NT2/D1 (cell line): Measurements from ENCODE around the gene PAN3.

Source experiments
- DNase-seq: peaks from one replicate; pipeline ENCODE4 v3.0.0-alpha.2; 2011; ENCODE audit warnings: low read depth, low spot score
- H3K27me3 ChIP-seq: 2 replicates; pipeline ENCODE4 v1.6.0; 2011; ENCODE audit warnings: mild to moderate bottlenecking; ENCODE audit not compliant: insufficient read length, insufficient read depth
- H3K36me3 ChIP-seq: 2 replicates; pipeline ENCODE4 v1.6.1; 2011; ENCODE audit warnings: mild to moderate bottlenecking, low read length, mixed read lengths; ENCODE audit not compliant: insufficient read depth, insufficient read length
- H3K4me1 ChIP-seq: 2 replicates; pipeline ENCODE4 v1.5.1; 2011; ENCODE audit not compliant: insufficient read depth, insufficient read length
- H3K4me3 ChIP-seq: 2 replicates; pipeline ENCODE4 v1.5.1; 2011; ENCODE audit warnings: low read depth; ENCODE audit not compliant: insufficient read length
- H3K9ac ChIP-seq: 2 replicates; pipeline ENCODE4 v1.6.0; 2011; ENCODE audit warnings: low read depth; ENCODE audit not compliant: insufficient read length
- H3K9me3 ChIP-seq: 2 replicates; pipeline ENCODE4 v1.5.1; 2011; ENCODE audit warnings: mild to moderate bottlenecking, low read length; ENCODE audit not compliant: insufficient read depth
- SUZ12 ChIP-seq: IDR thresholded peaks from 2 replicates; pipeline ENCODE4 v1.6.1; 2011; ENCODE audit not compliant: insufficient read length, insufficient read depth; ENCODE audit errors: extremely low read depth
- YY1 ChIP-seq: IDR thresholded peaks from 2 replicates; pipeline ENCODE4 v1.6.1; 2011; ENCODE audit not compliant: insufficient read length, insufficient read depth
- ZNF274 ChIP-seq: IDR thresholded peaks from 2 replicates; pipeline ENCODE4 v1.6.1; 2011; ENCODE audit warnings: mild to moderate bottlenecking, low read depth, low read length

PAN3 gene

DNA sequence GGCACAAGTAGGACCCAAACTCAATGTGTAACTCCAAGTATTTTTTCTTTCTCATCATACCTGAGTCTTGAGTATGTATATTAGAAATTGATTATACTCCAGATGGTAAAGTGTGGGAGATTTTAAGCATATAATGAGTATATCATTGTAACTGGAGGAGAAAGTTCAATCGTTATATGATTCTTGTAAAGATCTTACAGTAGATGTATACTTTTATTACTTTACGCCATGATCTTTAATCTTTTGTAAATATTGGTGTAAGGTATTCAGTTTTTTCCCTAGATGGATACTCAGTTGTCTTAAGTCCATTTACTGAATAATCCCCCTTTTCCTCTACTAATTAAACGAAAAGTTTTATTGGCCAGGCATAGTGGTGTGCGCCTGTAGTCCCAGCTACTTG, 25.2 kb downstream of the PAN3 start:
- no peak overlapping the region for H3K9ac ChIP-seq
- peaks cover 2% of the 10 kb centered on the region for H3K4me1 ChIP-seq
- H3K9me3 ChIP-seq = no peaks in the 10 kb centered on the region
- DNase-seq = no peak
- H3K36me3 ChIP-seq = no peaks in the 10 kb centered on the region
- H3K27me3 ChIP-seq = no peaks in the 10 kb centered on the region
- no peak for TF ChIP-seq ZNF274
- no peak for TF ChIP-seq SUZ12
- TF ChIP-seq YY1 = no peak
- H3K4me3 ChIP-seq = no peak overlapping the region

DNA sequence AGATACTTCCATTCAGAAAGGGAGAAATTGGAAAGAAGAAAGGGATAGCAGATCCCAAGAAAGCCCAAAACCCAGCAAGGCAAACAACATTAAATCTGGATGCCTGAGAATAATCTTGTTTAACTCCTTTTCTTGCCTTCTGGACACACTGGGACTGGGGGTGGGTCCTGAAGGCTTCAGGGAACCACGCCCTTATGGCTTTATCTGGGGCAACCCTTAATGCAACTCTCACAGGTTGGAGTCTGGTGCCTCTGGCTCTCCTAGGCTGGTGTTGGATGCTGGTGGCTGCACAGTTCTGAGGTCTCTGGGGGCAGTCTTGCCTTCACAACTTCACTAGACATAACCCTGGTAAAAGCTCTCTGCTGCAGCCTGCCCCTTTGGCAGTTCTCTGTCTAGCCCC, 27.9 kb downstream of the PAN3 start:
- H3K36me3 ChIP-seq = no peaks in the 10 kb centered on the region
- no peak for TF ChIP-seq ZNF274
- TF ChIP-seq SUZ12 = no peak
- TF ChIP-seq YY1 = no peak
- no peak overlapping the region for H3K4me3 ChIP-seq
- H3K4me1 ChIP-seq = peaks cover 2% of the 10 kb centered on the region
- H3K9me3 ChIP-seq = no peaks in the 10 kb centered on the region
- DNase-seq = no peak
- H3K27me3 ChIP-seq = no peaks in the 10 kb centered on the region
- H3K9ac ChIP-seq = no peak overlapping the region

DNA sequence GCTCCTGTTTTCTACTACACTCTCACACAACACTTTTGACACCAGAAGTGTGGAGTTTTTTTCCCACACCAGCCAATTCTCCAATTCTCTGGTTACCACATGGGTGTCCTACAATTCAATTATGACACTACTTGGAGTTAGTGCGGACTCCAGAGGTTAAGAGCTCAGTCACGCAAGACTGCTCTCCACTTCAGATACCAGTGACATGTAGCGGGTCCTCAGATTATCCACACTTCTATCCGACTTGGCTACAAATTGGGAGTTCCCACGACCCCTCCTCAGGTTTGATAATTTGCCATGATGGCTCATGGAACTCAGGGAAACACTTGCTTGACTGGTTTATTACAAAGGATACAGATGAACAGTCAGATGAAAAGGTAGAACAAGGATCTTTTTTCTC, 32.9 kb downstream of the PAN3 start:
- TF ChIP-seq SUZ12 (no peak), ZNF274 (no peak), YY1 (no peak)
- DNase-seq = no peak
- no peak overlapping the region for H3K9ac ChIP-seq
- H3K9me3 ChIP-seq = no peaks in the 10 kb centered on the region
- H3K36me3 ChIP-seq = peaks cover 8% of the 10 kb centered on the region
- no peak overlapping the region for H3K4me3 ChIP-seq
- H3K27me3 ChIP-seq = no peaks in the 10 kb centered on the region
- peaks cover 2% of the 10 kb centered on the region for H3K4me1 ChIP-seq

DNA sequence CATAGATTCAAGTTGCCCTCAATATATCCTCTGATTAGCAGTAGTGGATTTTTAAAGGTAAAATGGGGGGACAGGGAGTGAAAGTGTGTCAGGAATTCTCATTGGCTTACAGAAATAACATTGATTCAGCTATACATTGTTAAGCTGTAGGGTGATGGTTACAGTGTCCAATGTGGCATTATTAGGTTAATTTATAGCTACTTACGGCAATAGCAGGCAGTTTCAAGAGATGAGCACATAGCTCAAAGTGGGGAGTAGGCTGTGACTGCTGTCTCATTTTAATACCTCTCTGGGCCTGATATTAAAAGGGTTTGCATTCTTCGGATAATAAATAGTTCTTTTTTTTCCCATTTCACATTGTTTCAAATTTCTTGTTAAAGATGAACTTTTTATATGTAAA, 34.6 kb downstream of the PAN3 start:
- TF ChIP-seq YY1 = no peak
- no peak for TF ChIP-seq ZNF274
- no peak for TF ChIP-seq SUZ12
- H3K27me3 ChIP-seq = no peaks in the 10 kb centered on the region

DNA sequence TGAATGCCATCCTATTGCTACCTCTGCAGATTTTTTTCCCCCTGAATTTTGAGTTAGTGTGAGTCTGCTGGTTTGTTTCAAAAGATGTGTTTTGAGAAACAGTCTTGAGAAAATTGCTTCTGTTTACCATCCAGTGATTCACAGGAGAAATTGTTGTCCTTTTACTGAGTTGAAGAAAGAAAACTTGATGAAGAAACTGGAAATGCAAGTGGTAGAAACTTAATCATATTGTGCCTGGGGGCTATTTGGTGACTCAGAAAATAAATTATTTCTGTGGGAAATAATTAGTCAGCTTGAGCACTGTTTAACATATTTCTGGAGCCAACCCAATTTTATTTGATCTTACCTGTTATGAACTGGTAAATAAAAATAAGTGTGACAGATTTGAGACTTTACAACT, 35.4 kb downstream of the PAN3 start:
- no peaks in the 10 kb centered on the region for H3K9me3 ChIP-seq
- H3K36me3 ChIP-seq = peaks cover 15% of the 10 kb centered on the region
- H3K9ac ChIP-seq = no peak overlapping the region
- H3K4me3 ChIP-seq = no peak overlapping the region
- H3K4me1 ChIP-seq = no peaks in the 10 kb centered on the region
- TF ChIP-seq ZNF274 (no peak), YY1 (no peak), SUZ12 (no peak)
- no peak for DNase-seq
- no peaks in the 10 kb centered on the region for H3K27me3 ChIP-seq

More for the DNA sequence above, 34.6 kb downstream of the PAN3 start:
- Histone ChIP-seq H3K9me3 (no peaks in the 10 kb centered on the region), H3K9ac (no peak overlapping the region), H3K4me3 (no peak overlapping the region), H3K4me1 (no peaks in the 10 kb centered on the region), H3K36me3 (peaks cover 15% of the 10 kb centered on the region)
- DNase-seq = no peak

DNA sequence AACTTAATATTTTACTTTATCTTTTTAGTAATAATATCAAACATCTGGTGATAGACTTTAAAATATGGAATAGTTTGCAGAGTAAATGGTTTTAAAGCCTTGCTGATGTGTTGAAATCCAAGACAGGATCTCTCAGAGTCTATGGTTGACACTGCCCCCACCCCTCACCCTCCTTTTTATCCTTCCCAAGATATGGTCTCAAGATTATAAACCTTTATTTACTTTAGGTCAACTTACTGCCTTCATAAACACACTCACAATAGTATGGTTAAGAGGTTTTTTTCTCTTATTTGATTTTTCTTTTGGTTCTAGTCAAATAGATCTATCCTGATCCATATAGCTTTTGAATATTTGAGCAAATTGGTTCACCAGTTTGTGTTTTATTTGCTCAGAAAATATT, 39.0 kb downstream of the PAN3 start:
- Histone ChIP-seq H3K9me3 (no peaks in the 10 kb centered on the region), H3K27me3 (no peaks in the 10 kb centered on the region), H3K4me1 (no peaks in the 10 kb centered on the region), H3K4me3 (no peak overlapping the region), H3K36me3 (peaks cover 15% of the 10 kb centered on the region), H3K9ac (no peak overlapping the region)
- no peak for TF ChIP-seq YY1
- no peak for TF ChIP-seq SUZ12
- TF ChIP-seq ZNF274 = no peak
- no peak for DNase-seq

DNA sequence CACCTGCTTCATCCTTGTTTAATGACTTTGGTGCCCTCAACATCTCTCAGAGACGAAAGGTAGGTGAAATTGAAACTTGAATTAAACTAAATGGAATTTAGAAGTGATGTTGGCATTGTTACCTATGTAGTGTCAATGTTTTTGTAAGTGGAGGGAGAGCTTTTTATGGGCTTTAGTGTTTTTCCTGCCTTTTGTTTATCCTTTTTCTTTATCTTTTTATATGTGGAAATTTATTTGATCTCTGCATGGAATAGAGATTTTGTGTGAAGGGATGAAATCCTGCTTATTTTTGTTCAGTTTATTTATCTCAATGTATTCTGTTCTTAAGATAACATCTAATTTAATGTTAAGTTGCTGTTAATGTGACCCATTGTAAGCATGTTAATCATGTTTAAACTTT, 39.5 kb downstream of the PAN3 start:
- H3K4me3 ChIP-seq = no peak overlapping the region
- TF ChIP-seq YY1 = no peak
- no peak for TF ChIP-seq SUZ12
- H3K27me3 ChIP-seq = no peaks in the 10 kb centered on the region
- H3K36me3 ChIP-seq = peaks cover 15% of the 10 kb centered on the region
- H3K9me3 ChIP-seq = no peaks in the 10 kb centered on the region
- no peaks in the 10 kb centered on the region for H3K4me1 ChIP-seq
- no peak overlapping the region for H3K9ac ChIP-seq
- DNase-seq = no peak

DNA sequence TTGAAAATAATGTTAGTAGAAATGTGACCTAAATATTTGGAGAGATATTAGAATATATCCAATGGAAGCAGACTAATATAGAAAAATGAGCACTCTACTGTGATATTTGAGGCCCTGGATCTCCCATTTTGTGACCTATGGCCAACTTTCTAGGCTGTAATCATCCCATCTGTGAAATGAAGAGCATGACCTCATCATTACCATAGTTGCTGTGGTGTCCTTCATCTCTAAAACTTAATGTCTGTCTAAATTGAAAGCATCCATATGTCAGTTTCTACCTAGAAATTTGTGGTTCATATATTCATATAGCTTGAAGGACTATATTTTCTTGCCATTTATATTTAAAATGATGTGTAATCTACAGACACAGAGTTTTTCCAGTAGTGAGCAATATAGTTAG, 41.6 kb downstream of the PAN3 start:
- no peak for TF ChIP-seq SUZ12
- TF ChIP-seq YY1 = no peak
- TF ChIP-seq ZNF274 = no peak
- Histone ChIP-seq H3K36me3 (peaks cover 11% of the 10 kb centered on the region), H3K9ac (no peak overlapping the region), H3K4me3 (no peak overlapping the region), H3K27me3 (no peaks in the 10 kb centered on the region), H3K9me3 (no peaks in the 10 kb centered on the region), H3K4me1 (no peaks in the 10 kb centered on the region)
- no peak for DNase-seq
